K562 treated with DMSO at 1 percent for 4 hours (cell line): ENCODE measurements around the gene KLC1. TPM values are rescaled to one million over a fixed set of nuclear protein-coding genes. Genes with fewer than 3 reads are reported as not detected.

Experiments
- total RNA-seq: library from RNA; unstranded; fragments of 300-600 nt; gene quantifications from 2 replicates; pipeline ENCODE4 v1.2.3, GENCODE V29; 2022; ENCODE audit not compliant: insufficient read depth

Gene KLC1
- total RNA-seq, result 78.2 and 112 TPM in 2 replicates

GRCh38 chr14:103628684-103629502 lies at the start of gene KLC1:
TSS of gene KLC1 (plus strand) at chr14:103629211. CDS start at chr14:103654565, 25,354 bp downstream.

GRCh38 chr14:103715052-103716000 lies 86.3 kb downstream of the KLC1 start, which contains the start of the genes XRCC3 and ZFYVE21:
TSS of gene XRCC3 (minus strand) at chr14:103715451. CDS start at chr14:103711087, 4,364 bp downstream.
TSS of gene ZFYVE21 (plus strand) at chr14:103715810. CDS start at chr14:103715842, 32 bp downstream.

Other genes starting within 250 kb of the KLC1 start
- gene MARK3, start 243.8 kb upstream of the KLC1 start, total RNA-seq, result 46.0 and 49.3 TPM in 2 replicates
- gene CKB, start 106.4 kb upstream of the KLC1 start, total RNA-seq, result 336 and 405 TPM in 2 replicates
- gene TRMT61A, start 100.0 kb upstream of the KLC1 start, total RNA-seq, result 4.2 and 4.8 TPM in 2 replicates
- gene BAG5, start 66.6 kb upstream of the KLC1 start, total RNA-seq, result 6.1 and 9.7 TPM in 2 replicates
- gene COA8, start 66.3 kb upstream of the KLC1 start, total RNA-seq, result 39.4 and 42.5 TPM in 2 replicates
- 22.3 and 26.3 TPM in 2 replicates for gene XRCC3, start 86.2 kb downstream of the KLC1 start, total RNA-seq
- 20.7 and 21.1 TPM in 2 replicates for gene ZFYVE21, start 86.6 kb downstream of the KLC1 start, total RNA-seq
- 1.7 and 3.6 TPM in 2 replicates for gene PPP1R13B, start 218.4 kb downstream of the KLC1 start, total RNA-seq